ENCODE results near the gene PNO1.

DNA sequence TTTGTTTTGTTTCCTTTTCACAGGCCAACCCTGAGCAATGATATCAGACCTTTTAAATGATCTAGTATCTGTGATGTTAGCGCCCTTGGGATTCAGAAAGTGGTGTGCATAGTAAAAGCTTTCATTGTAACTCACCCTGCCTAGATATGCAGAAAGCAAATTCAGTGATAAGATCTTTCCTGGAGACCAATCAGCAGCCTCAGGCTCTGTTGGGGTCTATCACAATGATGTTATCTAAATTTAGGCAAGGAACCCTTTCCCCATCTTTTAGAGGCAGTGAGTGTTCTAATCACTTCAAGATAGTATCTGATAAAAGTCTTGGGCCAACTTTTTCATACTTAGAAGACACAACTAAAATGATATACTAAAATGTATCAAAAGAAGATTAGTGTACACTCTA, 23.6 kb upstream of the PNO1 start:
- TF ChIP-seq, protein P1, sequence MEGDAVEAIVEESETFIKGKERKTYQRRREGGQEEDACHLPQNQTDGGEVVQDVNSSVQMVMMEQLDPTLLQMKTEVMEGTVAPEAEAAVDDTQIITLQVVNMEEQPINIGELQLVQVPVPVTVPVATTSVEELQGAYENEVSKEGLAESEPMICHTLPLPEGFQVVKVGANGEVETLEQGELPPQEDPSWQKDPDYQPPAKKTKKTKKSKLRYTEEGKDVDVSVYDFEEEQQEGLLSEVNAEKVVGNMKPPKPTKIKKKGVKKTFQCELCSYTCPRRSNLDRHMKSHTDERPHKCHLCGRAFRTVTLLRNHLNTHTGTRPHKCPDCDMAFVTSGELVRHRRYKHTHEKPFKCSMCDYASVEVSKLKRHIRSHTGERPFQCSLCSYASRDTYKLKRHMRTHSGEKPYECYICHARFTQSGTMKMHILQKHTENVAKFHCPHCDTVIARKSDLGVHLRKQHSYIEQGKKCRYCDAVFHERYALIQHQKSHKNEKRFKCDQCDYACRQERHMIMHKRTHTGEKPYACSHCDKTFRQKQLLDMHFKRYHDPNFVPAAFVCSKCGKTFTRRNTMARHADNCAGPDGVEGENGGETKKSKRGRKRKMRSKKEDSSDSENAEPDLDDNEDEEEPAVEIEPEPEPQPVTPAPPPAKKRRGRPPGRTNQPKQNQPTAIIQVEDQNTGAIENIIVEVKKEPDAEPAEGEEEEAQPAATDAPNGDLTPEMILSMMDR (IDR thresholded peaks at IDR 0.05), result no peak
- TF ChIP-seq ZFX (IDR thresholded peaks at IDR 0.05; ENCODE audit: borderline replicate concordance), result no peak
